ENCODE results near the gene OTOG.
"Not testable (repeated sequence)": the region's sequence is repeated elsewhere in the genome, so short reads cannot be mapped to it uniquely, and the experiment has no call there.

The OTOG gene

DNA sequence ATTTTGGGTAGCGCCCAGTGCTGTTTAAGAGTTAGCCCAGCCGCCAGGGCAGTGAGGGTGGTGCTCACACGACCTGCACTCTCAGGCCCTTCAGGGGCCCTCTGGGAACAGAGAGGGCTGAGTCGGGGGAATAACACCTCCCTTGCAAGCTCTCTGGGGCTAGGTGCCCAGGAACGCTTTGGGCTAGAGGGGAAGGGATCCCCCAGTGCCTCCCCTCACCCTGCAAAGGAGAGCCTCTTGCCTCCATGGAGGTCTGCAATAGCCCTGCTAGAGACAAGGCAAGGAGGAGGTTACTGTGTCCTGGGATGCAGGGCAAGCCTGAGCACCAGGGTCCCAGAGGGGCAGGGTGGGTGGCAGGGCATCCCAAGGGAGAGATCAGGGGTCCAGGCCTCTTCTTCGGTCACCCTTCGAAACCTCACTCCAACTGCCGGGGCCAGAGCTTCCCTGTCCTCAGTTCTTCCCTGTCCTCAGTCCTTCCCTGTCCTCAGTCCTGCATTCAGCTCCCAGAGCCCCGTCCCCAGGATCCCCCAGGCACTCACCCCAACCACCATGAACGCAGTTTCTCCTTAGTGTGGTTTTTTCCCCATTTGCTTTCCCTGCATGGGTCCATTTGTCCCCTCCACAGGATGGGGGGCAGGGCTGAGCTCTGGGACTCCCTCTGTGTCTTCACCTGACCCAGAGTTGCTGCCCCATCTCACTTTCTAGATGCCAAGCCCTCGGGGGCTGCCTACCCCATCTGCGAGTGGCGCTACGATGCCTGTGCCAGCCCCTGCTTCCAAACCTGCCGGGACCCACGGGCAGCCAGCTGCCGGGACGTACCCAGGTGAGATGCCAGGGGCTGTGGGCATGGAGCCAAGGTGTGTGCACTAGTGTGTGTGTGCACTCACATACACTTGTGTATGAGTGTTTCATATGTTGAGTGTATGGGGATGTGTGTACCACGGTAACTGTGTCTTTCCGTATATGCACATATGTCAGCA is 60.8 kb downstream of the OTOG start:
- DNase-seq: no peak

- no peak for DNase-seq
Observed at GRCh38 chr11:17608821-17609220, 61.8 kb downstream of the OTOG start.

- DNase-seq: no peak
Observed at GRCh38 chr11:17609291-17610084, 62.4 kb downstream of the OTOG start.

DNA sequence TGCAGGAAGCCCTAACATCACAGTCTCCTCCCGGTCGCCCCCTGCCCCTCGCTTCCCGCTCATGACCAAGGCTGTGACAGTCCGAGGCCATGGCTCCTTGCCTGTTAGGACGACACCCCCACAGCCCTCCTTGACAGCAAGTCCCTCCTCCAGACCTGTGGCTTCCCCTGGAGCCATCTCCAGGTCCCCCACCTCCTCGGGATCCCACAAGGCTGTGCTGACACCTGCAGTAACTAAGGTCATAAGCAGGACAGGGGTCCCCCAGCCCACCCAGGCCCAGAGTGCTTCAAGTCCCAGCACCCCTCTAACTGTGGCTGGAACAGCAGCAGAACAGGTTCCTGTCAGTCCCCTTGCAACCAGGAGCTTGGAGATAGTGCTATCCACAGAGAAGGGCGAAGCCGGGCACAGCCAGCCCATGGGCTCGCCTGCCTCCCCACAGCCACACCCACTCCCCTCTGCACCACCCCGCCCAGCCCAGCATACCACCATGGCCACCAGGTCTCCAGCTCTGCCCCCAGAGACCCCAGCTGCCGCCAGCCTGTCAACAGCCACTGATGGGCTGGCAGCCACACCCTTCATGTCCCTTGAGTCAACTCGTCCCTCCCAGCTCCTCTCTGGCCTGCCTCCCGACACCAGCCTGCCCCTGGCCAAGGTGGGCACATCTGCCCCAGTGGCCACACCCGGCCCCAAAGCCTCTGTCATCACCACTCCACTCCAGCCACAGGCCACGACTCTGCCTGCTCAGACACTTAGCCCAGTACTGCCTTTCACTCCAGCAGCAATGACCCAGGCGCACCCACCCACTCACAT is 63.2 kb downstream of the OTOG start:
- no peak for DNase-seq

- no peak for DNase-seq
Observed at GRCh38 chr11:17611049-17611448, 64.0 kb downstream of the OTOG start.

DNA sequence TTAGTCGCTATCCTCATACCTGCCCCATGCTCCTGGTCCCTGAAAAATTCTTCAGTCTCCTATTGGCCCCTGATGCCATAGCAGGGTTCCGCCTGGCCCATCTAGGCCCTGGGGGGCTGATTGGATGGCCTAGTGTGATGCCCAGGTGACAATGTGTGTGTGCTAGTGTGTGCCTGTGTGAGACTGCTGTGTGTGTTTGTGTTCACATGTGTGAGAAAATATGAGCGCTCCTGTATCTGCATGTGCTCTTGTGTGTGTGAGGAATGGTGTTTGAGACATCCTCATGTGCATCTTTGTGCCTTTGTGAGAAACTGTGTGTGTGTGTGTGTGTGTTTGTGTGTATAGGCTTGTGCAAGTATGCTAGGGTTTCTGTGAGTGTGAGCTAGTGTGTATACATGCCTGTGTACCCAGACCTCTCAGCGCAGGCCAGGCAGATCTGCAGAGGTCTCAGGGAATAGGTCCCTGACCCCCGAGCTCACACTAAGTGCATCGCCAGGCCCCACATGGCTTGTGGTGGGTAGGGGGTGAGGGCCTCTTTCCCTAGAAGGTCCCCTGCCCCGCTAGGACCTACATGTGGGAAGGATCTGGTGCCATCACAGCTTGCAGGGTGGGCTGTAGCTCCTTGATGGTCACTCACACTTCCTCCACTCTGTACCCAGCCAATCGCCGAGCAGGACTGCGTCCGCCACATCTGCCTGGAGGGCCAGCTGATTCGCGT is 64.6 kb downstream of the OTOG start:
- DNase-seq: no peak

DNA sequence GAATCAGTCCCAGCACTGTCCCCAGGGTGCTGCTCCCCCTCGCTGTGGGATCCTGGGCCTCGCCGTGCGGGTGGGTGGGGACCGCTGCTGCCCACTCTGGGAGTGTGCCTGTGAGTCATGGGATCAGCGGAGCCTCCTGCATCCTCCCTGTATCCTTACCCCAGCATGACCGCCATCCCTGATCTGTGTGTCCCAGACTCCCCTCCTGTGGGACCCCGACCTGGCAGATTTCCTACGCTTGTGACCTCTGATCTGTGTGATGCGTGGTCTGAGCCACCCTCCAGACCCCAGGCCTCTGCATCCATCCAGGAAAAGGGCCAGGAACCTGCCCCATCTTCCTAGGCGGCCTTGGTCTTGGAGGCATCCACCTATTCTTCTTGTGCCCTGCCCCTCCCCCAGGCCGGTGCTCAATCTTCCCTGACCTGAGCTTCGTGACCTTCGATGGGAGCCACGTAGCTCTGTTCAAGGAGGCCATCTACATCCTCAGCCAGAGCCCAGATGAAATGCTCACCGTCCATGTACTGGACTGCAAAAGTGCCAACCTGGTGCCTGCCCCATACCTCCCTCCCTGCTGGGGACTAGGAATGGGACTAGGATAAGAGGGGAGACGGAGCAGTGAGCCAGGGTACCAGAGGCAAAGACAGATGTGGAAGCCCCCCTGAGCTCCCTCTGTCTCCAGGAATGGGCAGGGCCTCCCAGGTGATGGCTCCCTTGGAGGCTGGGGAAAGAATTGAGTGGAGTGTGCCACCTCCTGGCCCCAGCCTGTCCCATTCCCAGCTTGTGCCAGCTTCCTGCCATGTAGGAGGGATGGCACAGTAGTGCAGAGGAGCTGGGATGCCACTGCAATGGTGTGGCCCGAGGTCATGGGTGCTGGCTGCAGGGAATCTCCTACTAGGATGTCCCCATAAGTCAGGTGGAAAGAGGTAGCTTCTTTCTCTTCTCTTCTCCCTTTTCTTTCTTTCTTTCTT is 65.4 kb downstream of the OTOG start:
- no peak for DNase-seq

GRCh38 chr11:17613428-17613962 is 66.4 kb downstream of the OTOG start:
- no peak for DNase-seq

DNA sequence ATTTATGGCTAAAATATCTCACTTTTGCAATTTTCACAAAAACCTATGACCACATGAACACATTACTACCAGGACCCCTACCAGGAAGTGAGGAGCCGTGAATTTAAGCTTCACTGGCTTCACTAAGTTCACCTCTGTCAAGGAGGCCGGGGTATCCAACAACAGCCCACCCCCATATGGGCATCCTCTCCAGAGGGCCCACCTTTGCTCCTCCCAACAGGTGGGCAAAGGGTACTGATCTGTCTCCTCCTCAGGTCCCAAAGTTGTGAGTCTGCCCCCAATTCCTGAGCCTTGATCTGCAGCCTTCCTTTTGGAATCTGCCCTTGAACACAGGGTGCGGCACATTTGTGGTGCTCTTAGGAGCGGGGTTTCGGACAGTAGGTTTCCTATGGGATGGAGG is 66.9 kb downstream of the OTOG start:
- DNase-seq: no peak

- not testable (repeated sequence) for DNase-seq
Observed at GRCh38 chr11:17622711-17623110, 75.7 kb downstream of the OTOG start.

DNA sequence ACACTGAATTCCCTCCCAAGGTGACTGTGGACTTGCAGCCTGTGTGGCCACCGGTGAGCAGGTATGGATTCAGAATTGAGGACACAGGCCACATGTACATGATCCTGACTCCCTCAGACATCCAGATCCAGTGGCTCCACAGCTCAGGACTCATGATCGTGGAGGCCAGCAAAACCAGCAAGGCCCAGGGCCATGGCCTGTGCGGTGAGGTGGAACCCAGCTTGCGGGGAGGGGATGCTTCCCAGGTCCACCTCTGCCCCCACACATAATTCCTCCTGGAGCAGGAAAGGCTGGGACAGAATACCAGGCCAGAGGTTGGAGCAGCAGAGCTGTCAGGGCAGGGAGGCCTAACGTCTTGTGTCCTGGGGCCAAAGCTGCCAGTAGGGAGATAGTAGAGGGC is 82.1 kb downstream of the OTOG start:
- no peak for DNase-seq

DNA sequence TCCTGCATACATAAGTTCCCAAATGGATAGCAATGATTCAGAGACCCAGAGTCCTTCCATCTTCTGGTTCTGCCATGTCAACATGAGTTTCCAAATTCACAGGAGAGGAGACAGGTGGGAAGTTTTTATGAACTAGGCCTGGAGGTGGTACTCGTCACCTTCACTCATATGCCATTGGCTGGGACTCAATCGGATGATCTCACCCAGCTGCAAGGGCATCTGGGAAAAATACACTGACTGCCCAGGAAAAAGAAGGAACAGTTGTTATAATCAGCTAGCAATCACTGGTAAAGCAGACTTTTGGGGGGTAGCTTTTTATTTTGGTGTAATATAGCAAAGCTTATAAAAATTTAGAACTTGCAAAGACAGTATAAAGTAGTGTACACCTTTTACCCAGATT is 83.9 kb downstream of the OTOG start:
- DNase-seq: no peak

DNA sequence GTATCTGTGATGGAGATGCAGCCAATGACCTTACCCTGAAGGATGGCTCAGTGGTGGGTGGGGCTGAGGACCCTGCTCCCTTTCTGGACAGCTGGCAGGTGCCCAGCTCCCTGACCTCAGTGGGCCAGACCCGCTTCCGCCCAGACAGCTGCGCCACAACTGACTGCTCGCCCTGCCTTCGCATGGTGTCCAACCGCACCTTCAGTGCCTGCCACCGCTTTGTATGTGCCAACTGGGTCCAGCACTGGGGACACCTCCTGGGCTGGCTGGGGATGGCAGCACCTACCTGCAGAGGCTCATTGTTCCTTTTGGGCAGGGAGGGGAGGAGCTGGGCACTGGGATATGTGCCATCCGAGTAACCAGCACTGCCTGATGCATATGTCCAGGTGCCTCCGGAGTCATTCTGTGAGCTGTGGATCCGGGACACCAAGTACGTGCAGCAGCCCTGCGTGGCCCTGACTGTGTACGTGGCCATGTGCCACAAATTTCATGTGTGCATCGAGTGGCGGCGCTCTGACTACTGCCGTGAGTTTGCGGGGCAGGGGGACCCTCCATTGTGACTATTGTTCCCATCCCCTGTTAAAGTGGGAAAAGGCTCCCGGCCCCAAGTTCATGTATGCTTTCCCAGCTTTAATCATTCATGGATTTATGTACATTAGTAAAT is 84.8 kb downstream of the OTOG start:
- no peak for DNase-seq

- no peak for DNase-seq
Observed at GRCh38 chr11:17633279-17633986, 86.4 kb downstream of the OTOG start.

GRCh38 chr11:17633987-17634775 is 87.1 kb downstream of the OTOG start:
- no peak for DNase-seq

DNA sequence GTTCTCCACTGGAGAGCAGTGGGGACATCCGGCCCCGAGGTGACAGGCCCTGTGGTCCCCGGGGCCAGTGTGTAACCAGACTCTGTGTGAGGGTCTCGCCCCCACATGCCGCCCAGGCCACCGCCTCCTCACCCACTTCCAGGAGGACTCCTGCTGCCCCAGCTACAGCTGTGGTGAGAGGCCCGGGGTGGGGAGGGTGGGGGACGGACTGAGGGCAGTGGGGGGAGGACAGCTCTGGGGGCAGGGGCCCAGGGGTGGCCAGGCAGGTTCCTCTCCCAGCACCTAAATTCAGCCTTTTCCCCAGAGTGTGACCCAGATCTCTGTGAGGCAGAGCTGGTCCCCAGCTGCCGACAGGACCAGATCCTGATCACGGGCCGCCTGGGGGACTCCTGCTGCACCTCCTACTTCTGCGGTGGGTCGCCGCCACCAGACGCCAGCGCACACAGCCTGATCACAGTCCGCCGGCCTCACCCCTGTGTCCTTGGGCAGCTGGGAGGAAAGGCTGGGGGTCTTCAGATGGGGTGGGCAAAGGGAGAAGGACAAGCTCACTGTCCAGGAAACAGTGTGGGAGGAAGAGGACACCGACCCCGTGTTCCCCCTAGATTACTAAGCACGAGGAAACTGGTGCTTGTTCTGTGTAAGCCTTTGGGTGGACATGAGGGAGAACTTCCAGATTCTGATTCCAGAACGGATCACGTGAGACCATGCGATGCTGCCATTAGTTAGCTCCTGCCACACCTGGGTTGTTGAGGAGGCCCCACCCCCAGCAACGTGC is 87.9 kb downstream of the OTOG start:
- no peak for DNase-seq

DNA sequence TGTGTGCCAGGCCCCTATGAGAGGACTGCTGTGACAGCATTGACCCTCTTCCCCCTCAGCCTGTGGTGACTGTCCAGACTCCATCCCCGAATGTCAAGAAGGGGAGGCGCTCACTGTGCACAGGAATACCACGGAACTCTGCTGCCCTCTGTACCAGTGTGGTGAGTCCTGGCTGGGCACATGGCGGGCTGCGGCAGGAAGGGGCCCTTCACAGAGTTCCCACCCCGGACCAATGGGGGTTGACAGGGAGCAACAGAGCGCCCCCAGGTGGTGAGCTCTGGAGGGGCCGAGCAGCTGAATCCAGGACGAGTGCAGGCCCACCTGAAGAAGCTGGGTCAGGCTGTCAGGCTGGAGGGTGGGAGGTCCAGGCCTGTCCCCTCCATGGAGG is 88.5 kb downstream of the OTOG start:
- DNase-seq: no peak

DNA sequence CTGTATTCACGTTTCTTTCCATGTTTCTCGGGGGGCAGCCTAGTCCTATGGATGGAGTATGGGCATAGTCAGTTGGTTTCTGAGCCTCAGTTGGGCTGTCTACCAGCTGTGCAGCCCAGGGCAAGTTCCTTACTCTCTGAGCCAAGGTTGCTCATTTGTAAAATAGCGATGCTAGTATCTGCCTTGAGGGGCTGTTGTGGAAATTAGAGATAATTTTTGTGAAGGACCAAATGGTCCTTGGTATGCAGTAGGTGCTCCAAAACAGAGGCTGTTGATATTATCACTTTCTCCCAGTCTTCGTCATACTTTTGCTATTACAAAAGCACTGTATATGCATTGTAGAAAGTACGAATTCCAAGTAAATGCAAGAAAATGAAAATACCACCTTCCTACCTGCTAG is 89.7 kb downstream of the OTOG start:
- no peak for DNase-seq
